Activated CD4-positive, alpha-beta T cell treated with anti-CD3 and anti-CD28 coated beads, Interleukin-2, amount 10 ng/mL, durations not matched to agents 24 days and 14 days (primary cell): ENCODE results near the gene USP5. TPM values are rescaled to one million over a fixed set of nuclear protein-coding genes. Genes with fewer than 3 reads are reported as not detected.
"Not testable (repeated sequence)": the region's sequence is repeated elsewhere in the genome, so short reads cannot be mapped to it uniquely, and the experiment has no call there.

Experiments used
- DNase-seq: peaks from one replicate; pipeline ENCODE4 v3.0.0; 2022
- H3K27ac Mint-ChIP-seq: one replicate; pipeline ENCODE4 v1.8.0; 2022; ENCODE audit warnings: mild to moderate bottlenecking, mixed read lengths
- H3K27me3 Mint-ChIP-seq: one replicate; pipeline ENCODE4 v1.8.0; 2022; ENCODE audit warnings: mixed read lengths
- H3K36me3 Mint-ChIP-seq: one replicate; pipeline ENCODE4 v1.8.0; 2022; ENCODE audit warnings: low read depth, mild to moderate bottlenecking, mixed read lengths
- H3K4me1 Mint-ChIP-seq: one replicate; pipeline ENCODE4 v1.8.0; 2021; ENCODE audit warnings: mixed read lengths
- H3K4me3 Mint-ChIP-seq: one replicate; pipeline ENCODE4 v1.8.0; 2022; ENCODE audit warnings: mild to moderate bottlenecking, moderate library complexity, mixed read lengths
- H3K9me3 Mint-ChIP-seq: one replicate; pipeline ENCODE4 v1.8.0; 2021; ENCODE audit warnings: mixed read lengths
- intact Hi-C: fragments of 100-400 bp; cut with micrococcal nuclease; formaldehyde crosslinking; loops from one replicate; pipeline ENCODE4 v1.15.1; 2023
- total RNA-seq: library from RNA; stranded (reverse); gene quantifications from 2 replicates; pipeline ENCODE4 v1.2.3, GENCODE V29; 2022

The USP5 gene
- total RNA-seq, 1 donor from 2014 or later = 121 TPM

DNA sequence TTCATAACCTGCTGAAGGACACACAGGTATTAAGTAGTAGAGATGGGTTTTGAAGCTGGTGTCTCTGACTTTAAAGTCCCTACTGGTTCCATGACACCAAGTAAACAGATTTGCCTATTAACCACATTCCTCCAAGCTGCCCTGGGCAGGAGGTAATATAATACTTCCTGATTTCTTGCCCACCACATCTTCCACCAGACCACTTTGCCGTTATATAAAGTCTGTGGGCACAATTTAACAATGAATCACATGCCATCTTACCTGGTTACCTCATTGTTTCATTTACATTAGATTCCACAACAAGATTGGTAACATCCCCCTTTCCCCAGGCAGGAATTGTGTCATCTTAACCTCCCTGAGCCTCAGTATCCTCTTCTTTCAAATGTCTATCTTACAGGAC is 51.8 kb downstream of the USP5 start:
- Mint-ChIP-seq H3K36me3 (no peaks in the 10 kb centered on the region), H3K27ac (no peak overlapping the region), H3K27me3 (peaks cover 2% of the 10 kb centered on the region), H3K9me3 (no peaks in the 10 kb centered on the region), H3K4me3 (no peak overlapping the region), H3K4me1 (peaks cover 8% of the 10 kb centered on the region)
- DNase-seq = no peak
- intact Hi-C loops = loop anchor here (1.0 kb wide), 3 partner anchors 12 to 30 kb away; partner anchors contain the start of gene SPSB2

DNA sequence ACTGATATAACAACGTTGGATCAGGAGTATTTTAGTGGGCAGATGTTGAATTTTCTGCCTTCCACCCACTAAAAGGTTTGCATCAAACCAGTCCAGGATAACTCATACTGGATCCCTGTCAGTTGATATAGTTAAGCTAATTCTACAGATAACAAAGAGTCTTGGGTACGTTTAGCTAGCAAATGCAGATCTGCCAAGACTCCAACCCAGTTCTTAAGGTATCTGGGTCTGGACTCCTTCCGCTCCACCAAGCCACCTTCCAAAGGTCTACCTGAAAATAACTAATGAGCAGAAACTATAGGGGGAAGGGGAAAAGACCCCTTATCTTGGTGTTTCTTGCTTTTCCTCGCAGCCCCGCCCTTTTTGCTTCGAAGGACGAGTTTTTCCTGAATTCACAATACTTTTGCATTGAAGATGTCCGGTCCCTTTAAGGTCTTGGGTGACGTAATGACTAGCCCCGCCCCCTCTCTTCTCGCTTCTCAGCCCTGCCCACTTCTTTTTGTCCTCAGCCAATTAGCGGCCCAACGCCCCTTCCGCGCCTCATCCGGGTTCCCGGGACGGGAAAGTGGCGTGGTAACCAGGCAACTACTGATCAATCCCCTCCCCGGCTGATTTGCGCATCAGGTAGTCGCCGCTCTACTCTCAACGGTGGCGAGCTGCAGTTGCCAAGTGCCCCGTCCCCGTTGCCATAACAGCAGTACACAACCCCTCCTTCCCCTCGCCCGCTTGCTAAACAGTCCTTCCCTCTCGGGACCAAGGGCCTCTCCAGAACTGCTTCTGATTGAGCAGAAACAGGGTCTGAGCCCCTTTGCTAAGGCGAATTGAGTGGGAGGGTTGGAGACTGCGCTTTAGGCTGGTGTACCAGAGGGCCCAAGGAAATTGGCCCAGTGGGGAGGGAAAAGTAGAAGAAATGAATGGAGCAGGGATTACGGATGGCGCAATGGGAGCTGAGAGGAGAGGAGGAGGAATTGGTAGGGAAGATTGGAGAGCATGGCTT is 52.6 kb downstream of the USP5 start, which contains the start of gene LRRC23:
Gene LRRC23, plus strand, starts transcription at position 543 of the 997 bp plus-strand sequence. CDS start 812 bp downstream, outside the sequence.
- Mint-ChIP-seq H3K4me1 (peaks cover 6% of the 10 kb centered on the region), H3K27me3 (peaks cover 2% of the 10 kb centered on the region), H3K4me3 (no peak within 1 kb of the TSS), H3K36me3 (no peaks in the 10 kb centered on the region), H3K9me3 (no peaks in the 10 kb centered on the region), H3K27ac (peak within 1 kb of the TSS; percentile 17)
- intact Hi-C loops = loop anchor here (1.0 kb wide), 3 partner anchors 13 to 31 kb away; partner anchors contain the start of gene SPSB2
- peak; percentile 100 for DNase-seq

DNA sequence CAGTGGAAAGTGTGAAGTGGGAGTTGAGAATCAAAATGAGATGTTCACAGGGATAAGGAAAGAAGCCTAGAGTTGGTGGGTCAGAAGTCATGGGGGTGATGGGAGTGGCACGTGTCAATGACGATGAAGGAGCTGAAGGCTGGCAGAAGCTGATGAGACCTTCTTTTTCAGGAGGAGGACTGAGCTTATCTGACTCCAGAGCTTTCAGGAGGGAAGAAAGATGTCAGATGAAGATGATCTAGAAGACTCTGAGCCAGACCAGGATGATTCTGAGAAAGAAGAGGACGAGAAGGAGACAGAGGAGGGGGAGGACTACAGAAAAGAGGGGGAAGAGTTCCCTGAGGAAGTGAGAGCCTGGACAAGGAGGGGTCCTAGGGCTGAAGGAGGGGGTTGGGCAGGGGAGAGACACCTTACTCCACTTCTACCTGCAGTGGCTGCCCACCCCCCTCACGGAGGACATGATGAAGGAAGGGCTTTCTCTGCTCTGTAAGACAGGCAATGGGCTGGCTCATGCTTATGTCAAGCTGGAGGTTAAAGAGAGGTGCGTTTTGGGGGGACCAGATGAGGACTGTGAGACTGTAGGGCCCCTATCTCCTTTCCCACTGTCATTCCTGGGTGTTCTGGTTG is 53.6 kb downstream of the USP5 start:
- intact Hi-C loops = no loop called here
- H3K27me3 Mint-ChIP-seq = peaks cover 2% of the 10 kb centered on the region
- H3K4me1 Mint-ChIP-seq = no peaks in the 10 kb centered on the region
- no peak overlapping the region for H3K4me3 Mint-ChIP-seq
- no peaks in the 10 kb centered on the region for H3K9me3 Mint-ChIP-seq
- H3K36me3 Mint-ChIP-seq = no peaks in the 10 kb centered on the region
- DNase-seq = no peak
- H3K27ac Mint-ChIP-seq = no peak overlapping the region

DNA sequence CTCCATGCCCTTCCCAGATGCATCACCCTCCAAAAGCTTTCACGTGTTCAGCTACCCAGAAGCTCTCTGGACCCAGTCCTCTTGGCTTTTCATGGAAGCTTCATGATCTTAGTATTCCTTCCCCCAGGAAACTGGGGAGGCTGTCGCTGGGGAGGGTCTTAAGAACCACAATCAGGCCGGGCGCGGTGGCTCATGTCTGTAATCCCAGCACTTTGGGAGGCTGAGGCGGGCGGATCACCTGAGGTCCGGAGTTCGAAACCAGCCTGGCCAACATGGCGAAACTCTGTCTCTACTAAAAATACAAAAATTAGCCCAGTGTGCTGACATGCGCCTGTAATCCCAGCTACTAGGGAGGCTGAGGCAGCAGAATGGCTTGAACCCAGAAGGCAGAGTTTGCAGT is 56.2 kb downstream of the USP5 start:
- H3K4me1 Mint-ChIP-seq, H3K9me3 Mint-ChIP-seq, H3K4me3 Mint-ChIP-seq, DNase-seq, H3K36me3 Mint-ChIP-seq, H3K27ac Mint-ChIP-seq, intact Hi-C loops, H3K27me3 Mint-ChIP-seq: not testable (repeated sequence)

DNA sequence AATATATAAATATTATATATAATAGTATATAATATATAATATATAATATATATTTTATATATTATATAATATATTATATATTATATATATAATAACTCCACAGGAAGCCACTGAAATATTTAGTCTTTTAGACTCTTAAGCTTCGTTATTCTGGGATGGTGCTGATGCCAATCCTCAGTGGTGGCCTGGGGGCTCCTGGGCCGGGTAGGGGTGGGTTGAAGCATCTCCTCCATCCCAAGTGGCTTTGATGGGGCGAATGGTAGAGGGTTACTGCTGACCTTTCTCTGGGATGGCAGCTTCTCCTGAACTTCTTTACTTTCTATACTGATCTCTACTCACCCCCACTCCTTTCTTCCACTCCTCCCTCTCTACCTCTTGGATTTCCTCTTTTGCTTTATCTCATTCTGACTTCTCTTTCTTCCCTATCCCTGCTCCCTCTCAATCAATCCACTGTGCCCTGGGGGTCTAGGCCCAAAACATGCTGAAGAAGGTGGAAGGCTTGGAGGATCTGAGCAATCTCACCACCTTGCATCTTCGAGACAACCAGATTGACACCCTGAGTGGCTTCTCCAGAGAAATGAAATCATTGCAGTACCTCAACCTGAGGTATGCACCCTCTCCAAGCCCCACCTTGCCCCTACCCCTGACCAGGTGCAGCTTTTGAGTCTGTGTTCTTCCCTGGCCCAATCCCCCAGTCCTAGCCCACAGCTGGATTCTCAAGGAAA is 57.6 kb downstream of the USP5 start:
- Mint-ChIP-seq H3K36me3 (no peaks in the 10 kb centered on the region), H3K27me3 (peaks cover 2% of the 10 kb centered on the region), H3K9me3 (no peaks in the 10 kb centered on the region), H3K4me1 (peaks cover 11% of the 10 kb centered on the region), H3K4me3 (no peak overlapping the region), H3K27ac (no peak overlapping the region)
- intact Hi-C loops = no loop called here
- DNase-seq = peak; percentile 65

DNA sequence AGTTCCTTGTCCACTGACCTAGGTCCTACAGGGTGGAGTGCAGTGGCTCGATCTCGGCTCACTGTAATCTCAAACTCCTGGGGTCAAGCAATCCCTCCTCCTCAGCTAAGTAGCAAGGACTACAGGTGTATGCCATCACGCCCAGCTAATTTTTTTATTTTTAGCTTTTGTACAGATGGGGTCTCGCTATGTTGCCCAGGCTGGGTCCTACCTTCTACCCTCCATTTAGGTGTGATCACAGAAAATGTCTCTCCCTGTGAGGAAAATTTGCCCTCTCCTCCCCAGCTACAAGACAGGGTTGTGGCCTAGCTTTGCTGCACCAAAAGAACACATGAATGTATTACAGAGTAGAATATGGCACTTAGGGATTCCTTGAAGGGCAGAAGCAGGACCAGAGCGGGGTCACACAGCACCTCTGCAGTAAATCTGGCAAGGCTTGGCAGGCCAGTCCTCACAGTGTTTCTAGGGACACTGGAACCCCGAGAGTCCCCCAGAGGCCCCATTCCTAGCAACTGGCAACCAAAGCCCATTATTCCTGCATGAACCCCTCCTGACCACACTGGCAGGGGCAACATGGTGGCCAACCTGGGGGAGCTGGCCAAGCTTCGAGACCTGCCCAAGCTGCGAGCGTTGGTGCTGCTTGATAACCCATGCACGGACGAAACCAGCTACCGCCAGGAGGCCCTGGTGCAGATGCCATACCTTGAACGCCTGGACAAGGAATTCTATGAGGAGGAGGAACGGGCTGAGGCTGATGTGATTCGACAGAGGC is 60.4 kb downstream of the USP5 start:
- H3K27me3 Mint-ChIP-seq = peaks cover 2% of the 10 kb centered on the region
- intact Hi-C loops = no loop called here
- no peaks in the 10 kb centered on the region for H3K9me3 Mint-ChIP-seq
- H3K4me3 Mint-ChIP-seq = peak overlapping the region; percentile 99
- peaks cover 16% of the 10 kb centered on the region for H3K36me3 Mint-ChIP-seq
- peaks cover 33% of the 10 kb centered on the region for H3K4me1 Mint-ChIP-seq
- no peak for DNase-seq
- peak overlapping the region; percentile 60 for H3K27ac Mint-ChIP-seq

DNA sequence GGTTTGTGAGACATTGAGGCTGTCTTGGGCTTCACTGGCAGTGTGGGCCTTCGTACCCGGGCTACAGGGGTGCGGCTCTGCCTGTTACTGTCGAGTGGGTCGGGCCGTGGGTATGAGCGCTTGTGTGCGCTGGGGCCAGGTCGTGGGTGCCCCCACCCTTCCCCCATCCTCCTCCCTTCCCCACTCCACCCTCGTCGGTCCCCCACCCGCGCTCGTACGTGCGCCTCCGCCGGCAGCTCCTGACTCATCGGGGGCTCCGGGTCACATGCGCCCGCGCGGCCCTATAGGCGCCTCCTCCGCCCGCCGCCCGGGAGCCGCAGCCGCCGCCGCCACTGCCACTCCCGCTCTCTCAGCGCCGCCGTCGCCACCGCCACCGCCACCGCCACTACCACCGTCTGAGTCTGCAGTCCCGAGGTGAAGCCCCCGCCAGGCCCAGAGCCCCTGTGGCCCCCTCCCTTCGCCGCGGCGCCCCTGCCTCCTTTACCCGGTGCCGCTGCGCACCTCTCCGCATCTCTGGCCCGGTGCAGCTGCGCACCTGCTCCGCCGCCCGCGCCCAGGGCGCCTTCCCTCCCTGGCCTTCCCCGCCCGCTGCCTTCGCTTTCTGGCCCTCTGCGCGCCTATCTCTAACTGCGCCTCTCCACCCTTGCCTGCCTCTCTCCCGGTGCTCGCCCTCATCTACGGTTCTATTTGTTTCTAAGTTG is 62.4 kb downstream of the USP5 start, which contains the start of gene ENO2:
Gene ENO2, plus strand, starts transcription at position 335 of the 701 bp plus-strand sequence. CDS start 1,253 bp downstream, outside the sequence.
- Mint-ChIP-seq H3K4me1 (peaks cover 40% of the 10 kb centered on the region), H3K27ac (peak within 1 kb of the TSS; percentile 94), H3K27me3 (no peaks in the 10 kb centered on the region), H3K36me3 (peaks cover 26% of the 10 kb centered on the region), H3K4me3 (peak within 1 kb of the TSS; percentile 99), H3K9me3 (no peaks in the 10 kb centered on the region)
- intact Hi-C loops = loop anchor here (1.0 to 2.0 kb wide), 4 partner anchors 23 to 50 kb away; partner anchors contain the start of genes C12orf57 and SPSB2
- peak; percentile 94 for DNase-seq

DNA sequence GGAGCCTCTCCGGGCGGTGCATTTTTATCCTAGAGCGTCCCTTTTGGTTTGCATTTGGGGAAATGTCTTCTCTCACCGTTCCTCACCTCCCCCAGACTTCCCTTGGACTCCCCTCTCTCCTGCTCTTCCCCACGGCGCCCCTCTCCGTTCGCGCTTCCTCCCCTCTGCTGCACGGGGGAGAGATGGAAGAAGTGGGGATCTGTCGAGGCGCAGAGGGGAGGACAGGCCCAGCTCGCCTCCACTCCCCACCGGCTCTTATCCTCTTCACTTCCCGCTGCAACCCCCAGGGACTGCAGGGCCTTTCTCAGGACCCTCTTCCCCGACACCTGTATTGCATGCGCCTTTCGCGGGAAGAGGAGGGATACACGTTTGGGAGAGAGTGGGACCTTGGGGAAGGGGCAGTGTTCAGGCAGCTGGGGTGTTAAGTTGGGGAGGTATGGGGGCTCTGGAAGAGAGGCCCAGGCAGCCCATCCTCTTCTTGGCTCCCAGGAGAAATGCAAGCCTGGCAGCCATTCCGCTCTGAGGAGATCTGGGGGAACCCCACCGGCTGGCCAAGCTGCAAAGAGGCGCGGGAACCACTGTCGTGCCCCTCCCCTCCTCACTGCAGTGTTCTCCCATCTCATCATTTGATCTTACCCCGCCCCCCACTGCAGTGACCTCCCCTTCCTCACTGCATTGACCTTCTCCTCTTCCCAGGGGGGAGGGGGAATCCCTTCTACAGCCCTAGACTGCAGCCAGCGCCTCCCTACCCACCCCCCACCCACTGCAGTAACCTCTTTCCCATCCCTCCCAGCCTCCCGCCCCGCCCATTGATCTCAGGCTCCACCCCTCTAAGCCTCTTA is 63.2 kb downstream of the USP5 start:
- Mint-ChIP-seq H3K27ac (peak overlapping the region; percentile 94), H3K9me3 (no peaks in the 10 kb centered on the region), H3K27me3 (no peaks in the 10 kb centered on the region), H3K4me1 (peaks cover 47% of the 10 kb centered on the region), H3K36me3 (peaks cover 34% of the 10 kb centered on the region), H3K4me3 (peak overlapping the region; percentile 99)
- peak; percentile 71 for DNase-seq
- intact Hi-C loops = loop anchor here (1.0 to 2.0 kb wide), 4 partner anchors 24 to 50 kb away; partner anchors contain the start of genes C12orf57 and SPSB2

DNA sequence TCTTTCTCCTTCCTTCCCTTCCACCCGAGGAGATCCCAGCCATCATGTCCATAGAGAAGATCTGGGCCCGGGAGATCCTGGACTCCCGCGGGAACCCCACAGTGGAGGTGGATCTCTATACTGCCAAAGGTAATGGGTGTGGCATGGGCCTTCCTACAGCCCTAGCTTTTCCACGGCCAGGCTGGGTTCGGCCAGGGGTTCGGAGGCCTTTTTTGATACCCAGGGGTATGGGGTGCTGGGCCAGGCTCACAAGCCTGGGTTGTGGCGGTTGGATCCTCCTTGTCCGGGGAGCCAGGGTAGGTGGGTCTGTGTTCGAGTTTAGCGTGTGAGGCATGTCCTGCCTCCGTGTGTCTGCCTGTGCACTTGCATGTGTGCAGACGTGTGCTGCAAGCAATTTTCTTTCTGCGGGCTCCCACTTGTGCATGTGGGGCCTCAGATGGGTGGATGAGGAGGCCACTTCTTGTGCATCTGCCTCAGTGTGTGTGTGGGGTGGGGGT is 63.9 kb downstream of the USP5 start:
- DNase-seq = no peak
- Mint-ChIP-seq H3K4me1 (peaks cover 47% of the 10 kb centered on the region), H3K27ac (peak overlapping the region; percentile 94), H3K9me3 (no peaks in the 10 kb centered on the region), H3K36me3 (peaks cover 34% of the 10 kb centered on the region), H3K4me3 (peak overlapping the region; percentile 99), H3K27me3 (no peaks in the 10 kb centered on the region)
- intact Hi-C loops = loop anchor here (2.0 kb wide), 2 partner anchors 43 to 49 kb away; partner anchors contain the start of gene SPSB2
